GM12864 (cell line): Measurements from ENCODE around the gene ASIC4.

Source experiments
- DNase-seq: peaks from one replicate; pipeline ENCODE4 v3.0.0-alpha.2; 2011; ENCODE audit warnings: low read depth
- H3K4me3 ChIP-seq: 2 replicates; pipeline ENCODE4 v1.5.1; 2011; ENCODE audit warnings: mild to moderate bottlenecking, low read depth, low read length, control low read depth
- CTCF ChIP-seq: IDR thresholded peaks from 2 replicates; pipeline ENCODE4 v1.5.1; 2011; ENCODE audit warnings: low read depth, mild to moderate bottlenecking, moderate library complexity, low read length, control low read depth, inconsistent platforms; ENCODE audit errors: missing control alignments

The ASIC4 gene

GRCh38 chr2:219514836-219515235 is 554 bp downstream of the ASIC4 start:
- DNase-seq, result no peak
- no peak overlapping the region for H3K4me3 ChIP-seq
- no peak for TF ChIP-seq CTCF

- TF ChIP-seq CTCF, result no peak
- DNase-seq, result no peak
- no peak overlapping the region for H3K4me3 ChIP-seq
These were observed 1.8 kb downstream of the ASIC4 start for GRCh38 chr2:219515874-219516629.

GRCh38 chr2:219516888-219517287 is 2.6 kb downstream of the ASIC4 start:
- H3K4me3 ChIP-seq, result no peak overlapping the region
- no peak for TF ChIP-seq CTCF
- no peak for DNase-seq

- DNase-seq, result no peak
- TF ChIP-seq CTCF, result no peak
- H3K4me3 ChIP-seq, result no peak overlapping the region
These were observed 3.9 kb downstream of the ASIC4 start for GRCh38 chr2:219517954-219518778.

GRCh38 chr2:219519526-219519916 is 5.2 kb downstream of the ASIC4 start:
- no peak for DNase-seq
- TF ChIP-seq CTCF, result no peak
- no peak overlapping the region for H3K4me3 ChIP-seq

- TF ChIP-seq CTCF, result no peak
- DNase-seq, result no peak
These were observed 5.8 kb downstream of the ASIC4 start for GRCh38 chr2:219520079-219520478.

More at GRCh38 chr2:219520079-219520478, 5.8 kb downstream of the ASIC4 start:
- no peak overlapping the region for H3K4me3 ChIP-seq
